ENCODE data around the gene NDUFB7. TPM values are rescaled to one million over a fixed set of nuclear protein-coding genes. Genes with fewer than 3 reads are reported as not detected.
A peak's percentile ranks its signal among the peaks of the same experiment; 100 is the strongest.

Gene NDUFB7
- total RNA-seq, 1 experiment from 2014 or later = 155 TPM

- Histone ChIP-seq H3K27me3 (ENCODE audit: insufficient read depth, low read length) (no peaks in the 10 kb centered on the region), H3K4ac (ENCODE audit: low read depth, low read length) (no peak overlapping the region), H2BK120ac (ENCODE audit: low read depth, low read length, poor library complexity, severe bottlenecking) (no peak overlapping the region), H3K23ac (ENCODE audit: insufficient read length, low read depth, low read length) (no peak overlapping the region), H3K79me2 (ENCODE audit: insufficient read depth, low read length) (peaks cover 9% of the 10 kb centered on the region; the same call in 1 of the 2 replicates), H2AK5ac (ENCODE audit: insufficient read length, low read length) (no peak overlapping the region), H3K18ac (ENCODE audit: insufficient read length, low read depth, low read length) (no peak overlapping the region), H4K5ac (ENCODE audit: insufficient read length, low read depth, low read length) (no peak overlapping the region), H2AFZ (ENCODE audit: low read length) (no peak overlapping the region), H3K4me1 (ENCODE audit: insufficient read depth, low read length) (no peaks in the 10 kb centered on the region; the same call in 1 of the 2 replicates), H3K23me2 (ENCODE audit: insufficient read length, low read depth, low read length, poor library complexity, severe bottlenecking) (peaks cover 8% of the 10 kb centered on the region), H3T11ph (ENCODE audit: low read length) (no peak overlapping the region), H3K9ac (ENCODE audit: extremely low read depth, insufficient read length, low read length) (no peak overlapping the region), H2BK20ac (ENCODE audit: low read depth, low read length, poor library complexity, severe bottlenecking) (no peak overlapping the region), H3K56ac (ENCODE audit: insufficient read length, low read depth, low read length) (no peak overlapping the region), H4K8ac (replicated peaks; ENCODE audit: insufficient read length, low read depth, low read length) (no peak overlapping the region), H3K79me1 (ENCODE audit: insufficient read depth, low read depth, low read length, poor library complexity, severe bottlenecking) (no peaks in the 10 kb centered on the region), H4K20me1 (ENCODE audit: control insufficient read depth, insufficient read depth, insufficient read length) (no peaks in the 10 kb centered on the region), H2BK5ac (ENCODE audit: insufficient read length, low read length) (no peak overlapping the region), H2BK12ac (ENCODE audit: insufficient read length, low read depth, low read length) (no peak overlapping the region), H3K14ac (ENCODE audit: insufficient read depth, low read length) (no peak overlapping the region), H3K9me3 (ENCODE audit: control insufficient read depth, low read depth, low read length) (no peaks in the 10 kb centered on the region), H4K91ac (ENCODE audit: insufficient read length, low read depth, low read length) (no peak overlapping the region), H2BK15ac (ENCODE audit: low read depth, low read length) (no peak overlapping the region), H3K27ac (ENCODE audit: insufficient read length, low read depth, low read length) (no peak overlapping the region), H3K4me2 (ENCODE audit: insufficient read depth, insufficient read length, low read length) (no peak overlapping the region)
- TF ChIP-seq CTCF (conservative IDR thresholded peaks at IDR 0.05) = no peak
- no peak overlapping the region for H3K27ac Mint-ChIP-seq
- WGBS (ENCODE audit: extremely low coverage, insufficient read length, low lambda C conversion rate) = no CpG with 5 or more reads among the region's 18 CpGs
- peak; percentile 26 for DNase-seq
- H3K4me1 Mint-ChIP-seq = peaks cover 25 to 41% of the 10 kb centered on the region in 2 experiments
- no peak overlapping the region for H3K4me3 Mint-ChIP-seq
- H3K9me3 Mint-ChIP-seq = no peaks in the 10 kb centered on the region
- H3K27me3 Mint-ChIP-seq (ENCODE audit: low read depth) = no peaks in the 10 kb centered on the region
- peaks cover 11 to 27% (median 13%) of the 10 kb centered on the region in 3 experiments; a peak in 6 of 7 replicates for H3K36me3 Mint-ChIP-seq (ENCODE audit: insufficient read depth in 1 of 3, low read depth in 3 of 3)
Measured at GRCh38 chr19:14566712-14567077, 5.2 kb downstream of the NDUFB7 start.
